ENCODE results near the gene TMA7.
A peak's percentile ranks its signal among the peaks of the same experiment; 100 is the strongest.

Gene TMA7

GRCh38 chr3:48427630-48427962 lies 12.5 kb upstream of the TMA7 start:
- TF ChIP-seq, protein P1, sequence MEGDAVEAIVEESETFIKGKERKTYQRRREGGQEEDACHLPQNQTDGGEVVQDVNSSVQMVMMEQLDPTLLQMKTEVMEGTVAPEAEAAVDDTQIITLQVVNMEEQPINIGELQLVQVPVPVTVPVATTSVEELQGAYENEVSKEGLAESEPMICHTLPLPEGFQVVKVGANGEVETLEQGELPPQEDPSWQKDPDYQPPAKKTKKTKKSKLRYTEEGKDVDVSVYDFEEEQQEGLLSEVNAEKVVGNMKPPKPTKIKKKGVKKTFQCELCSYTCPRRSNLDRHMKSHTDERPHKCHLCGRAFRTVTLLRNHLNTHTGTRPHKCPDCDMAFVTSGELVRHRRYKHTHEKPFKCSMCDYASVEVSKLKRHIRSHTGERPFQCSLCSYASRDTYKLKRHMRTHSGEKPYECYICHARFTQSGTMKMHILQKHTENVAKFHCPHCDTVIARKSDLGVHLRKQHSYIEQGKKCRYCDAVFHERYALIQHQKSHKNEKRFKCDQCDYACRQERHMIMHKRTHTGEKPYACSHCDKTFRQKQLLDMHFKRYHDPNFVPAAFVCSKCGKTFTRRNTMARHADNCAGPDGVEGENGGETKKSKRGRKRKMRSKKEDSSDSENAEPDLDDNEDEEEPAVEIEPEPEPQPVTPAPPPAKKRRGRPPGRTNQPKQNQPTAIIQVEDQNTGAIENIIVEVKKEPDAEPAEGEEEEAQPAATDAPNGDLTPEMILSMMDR (IDR thresholded peaks at IDR 0.05; ENCODE audit: extremely low read depth, insufficient read depth, missing control alignments), result no peak
- in situ Hi-C loops (cut with MboI; ENCODE audit: low pct_unique_long_range_greater_than_20kb, low sequenced_read_pairs, unreplicated experiment), result no loop called here
- DNase-seq (ENCODE audit: low spot score), result no peak

GRCh38 chr3:48428088-48428571 lies 11.9 kb upstream of the TMA7 start:
- DNase-seq (ENCODE audit: low spot score), result no peak
- in situ Hi-C loops (cut with MboI; ENCODE audit: low pct_unique_long_range_greater_than_20kb, low sequenced_read_pairs, unreplicated experiment), result no loop called here

GRCh38 chr3:48428572-48429316 lies 11.3 kb upstream of the TMA7 start:
- DNase-seq (ENCODE audit: low spot score), result no peak
- in situ Hi-C loops (cut with MboI; ENCODE audit: low pct_unique_long_range_greater_than_20kb, low sequenced_read_pairs, unreplicated experiment), result no loop called here

More at GRCh38 chr3:48428088-48428571, 11.9 kb upstream of the TMA7 start:
- TF ChIP-seq, protein P1 (IDR thresholded peaks at IDR 0.05; ENCODE audit: extremely low read depth, insufficient read depth, missing control alignments), result no peak

GRCh38 chr3:48429317-48429959 lies 10.6 kb upstream of the TMA7 start:
- peak; percentile 88 for DNase-seq (ENCODE audit: low spot score)
- in situ Hi-C loops (cut with MboI; ENCODE audit: low pct_unique_long_range_greater_than_20kb, low sequenced_read_pairs, unreplicated experiment), result no loop called here
- TF ChIP-seq, protein P1 (IDR thresholded peaks at IDR 0.05; ENCODE audit: extremely low read depth, insufficient read depth, missing control alignments), result no peak

More at GRCh38 chr3:48428572-48429316, 11.3 kb upstream of the TMA7 start:
- TF ChIP-seq, protein P1 (IDR thresholded peaks at IDR 0.05; ENCODE audit: extremely low read depth, insufficient read depth, missing control alignments), result no peak

DNA sequence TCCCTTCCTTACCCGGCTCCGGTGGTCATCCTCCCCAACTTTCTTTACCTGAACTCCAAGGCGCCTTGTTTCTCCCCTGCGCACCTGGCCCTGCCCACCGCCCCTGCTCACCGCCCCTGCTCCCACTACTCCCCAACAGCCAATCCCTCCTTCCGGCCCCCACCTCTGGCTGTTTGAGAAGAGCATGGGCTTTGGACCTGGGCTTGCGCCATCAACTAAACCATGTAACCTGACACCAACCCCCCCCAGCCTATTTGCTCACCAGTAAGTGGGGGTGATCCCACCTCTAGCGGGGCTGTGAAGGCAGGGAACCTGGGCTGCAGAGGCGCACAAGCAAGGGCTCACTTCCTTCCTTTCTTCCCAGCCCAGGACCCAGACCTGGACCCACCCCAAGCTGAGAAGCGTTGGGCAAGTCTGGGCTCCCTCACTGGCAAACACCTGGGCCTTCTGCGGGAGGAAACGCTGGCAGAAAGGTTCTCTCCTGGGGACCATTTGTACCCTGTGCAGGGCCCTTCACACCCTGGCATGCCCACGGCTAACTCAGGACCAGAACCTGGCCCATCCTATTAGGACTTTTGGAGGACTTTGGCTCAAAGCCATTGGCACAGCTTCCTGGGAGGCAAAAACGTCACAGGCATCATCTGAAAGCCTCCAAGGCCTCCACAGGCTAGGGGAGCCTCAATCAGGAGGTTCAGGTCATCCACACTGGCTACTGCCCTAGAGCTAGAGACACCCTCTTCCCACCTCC lies 9.9 kb upstream of the TMA7 start, which contains the start of gene PLXNB1:
Gene PLXNB1, minus strand, starts transcription at position 127 of the 748 bp plus-strand sequence. CDS start 5,475 bp downstream, outside the sequence.
- TF ChIP-seq, protein P1 (IDR thresholded peaks at IDR 0.05; ENCODE audit: extremely low read depth, insufficient read depth, missing control alignments), result no peak
- in situ Hi-C loops (cut with MboI; ENCODE audit: low pct_unique_long_range_greater_than_20kb, low sequenced_read_pairs, unreplicated experiment), result loop anchor here (10.0 kb wide), 1 partner anchor 235 kb away; no protein-coding TSS in a partner anchor
- no peak for DNase-seq (ENCODE audit: low spot score)

DNA sequence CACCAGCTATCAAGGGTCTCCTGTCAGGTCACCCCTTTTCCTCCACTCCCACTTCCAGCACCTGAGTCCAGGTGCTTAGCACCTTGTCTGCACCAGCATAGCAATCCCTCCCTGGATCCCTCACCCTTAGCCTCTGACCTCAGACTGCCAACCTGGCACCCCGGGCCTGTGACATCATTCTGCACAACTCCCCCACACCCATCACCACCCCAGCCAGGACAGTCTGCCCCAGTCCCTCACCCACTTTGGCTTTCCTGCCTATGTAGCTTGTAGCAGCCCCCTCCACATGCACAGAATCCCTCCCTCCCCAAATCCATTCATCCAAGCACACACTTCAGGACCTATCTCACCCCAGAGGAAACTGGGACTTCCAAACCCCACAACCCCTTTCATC lies 9.4 kb upstream of the TMA7 start:
- no peak for DNase-seq (ENCODE audit: low spot score)
- in situ Hi-C loops (cut with MboI; ENCODE audit: low pct_unique_long_range_greater_than_20kb, low sequenced_read_pairs, unreplicated experiment), result loop anchor here (10.0 kb wide), 1 partner anchor 236 kb away; no protein-coding TSS in a partner anchor
- TF ChIP-seq, protein P1 (IDR thresholded peaks at IDR 0.05; ENCODE audit: extremely low read depth, insufficient read depth, missing control alignments), result no peak

Measured in GM13977 (cell line).